H1 (cell line): ENCODE results near the gene AOPEP. TPM values are rescaled to one million over a fixed set of nuclear protein-coding genes. Genes with fewer than 3 reads are reported as not detected.

Experiments used
- CTCF ChIA-PET: fragments of 300-600 bp; sonication (Branson Sonifier 250); formaldehyde crosslinking; loops from one replicate; lab custom pipeline; 2021; ENCODE audit not compliant: partially characterized antibody; lab: Charles Lee
- POLR2A ChIA-PET: fragments of 300-600 bp; sonication (Branson Sonifier 250); formaldehyde crosslinking; loops from one replicate; lab custom pipeline; 2021; ENCODE audit warnings: inconsistent platforms; ENCODE audit not compliant: partially characterized antibody; lab: Charles Lee
- DNase-seq, 2 experiments: peaks; one replicate each; pipeline versions ENCODE4 v3.0.0 to v3.0.0-alpha.2; 2010 to 2022; ENCODE audit warnings: low spot score in 2 of 2, low read depth in 1 of 2, mixed read lengths in 1 of 2
- FAIRE-seq: peaks from 2 replicates; lab custom pipeline; 2011; peaks lifted over from hg19 to GRCh38; lab: Jason Lieb, UNC
- H2AFZ ChIP-seq: 2 replicates; pipeline ENCODE4 v1.8.1; 2012; ENCODE audit warnings: low read length, inconsistent platforms
- H2AK5ac ChIP-seq: 2 replicates; pipeline ENCODE4 v1.6.1; 2013; ENCODE audit warnings: low read depth, low read length
- H2BK120ac ChIP-seq: replicated peaks from 2 replicates; pipeline ENCODE3; 2013; ENCODE audit warnings: low read depth, low read length, inconsistent platforms
- H2BK12ac ChIP-seq: 2 replicates; pipeline ENCODE4 v1.6.1; 2013; ENCODE audit warnings: low read depth, low read length
- H2BK15ac ChIP-seq: 2 replicates; pipeline ENCODE4 v1.6.1; 2013; ENCODE audit warnings: low read length
- H2BK20ac ChIP-seq: 2 replicates; pipeline ENCODE4 v1.6.1; 2013; ENCODE audit warnings: low read length
- H2BK5ac ChIP-seq: 2 replicates; pipeline ENCODE4 v1.6.1; 2013; ENCODE audit warnings: low read depth, low read length
- H3K14ac ChIP-seq: 2 replicates; pipeline ENCODE4 v1.6.1; 2013; ENCODE audit warnings: inconsistent platforms; ENCODE audit not compliant: insufficient read length
- H3K18ac ChIP-seq: 2 replicates; pipeline ENCODE4 v1.6.1; 2013; ENCODE audit warnings: low read length; ENCODE audit errors: extremely low read depth
- H3K23ac ChIP-seq: 2 replicates; pipeline ENCODE4 v1.6.1; 2013; ENCODE audit warnings: inconsistent platforms; ENCODE audit not compliant: insufficient read length
- H3K23me2 ChIP-seq: 2 replicates; pipeline ENCODE4 v1.6.1; 2013; ENCODE audit warnings: low read depth, low read length
- H3K27ac ChIP-seq: 2 replicates; pipeline ENCODE4 v1.6.1; 2011; ENCODE audit warnings: low read depth, low read length, inconsistent platforms
- H3K27me3 ChIP-seq, 4 experiments: replicated peaks in 1 of 4; 1 replicate in 1 of 4; 2 replicates in 3 of 4; pipeline versions ENCODE4 v1.6.1 to v1.8.1; 2011 to 2013; ENCODE audit warnings: low read length in 3 of 4, mild to moderate bottlenecking in 3 of 4, inconsistent platforms in 2 of 4, mixed read lengths in 2 of 4, moderate library complexity in 1 of 4; ENCODE audit not compliant: control insufficient read depth in 3 of 4, insufficient read depth in 3 of 4; ENCODE audit errors: extremely low read depth in 1 of 4
- H3K36me3 ChIP-seq, 4 experiments: 2 replicates each; pipeline versions ENCODE4 v1.6.1 to v1.8.1; 2011 to 2013; ENCODE audit warnings: mild to moderate bottlenecking in 4 of 4, low read length in 3 of 4, moderate library complexity in 2 of 4, control low read depth in 1 of 4, inconsistent platforms in 1 of 4; ENCODE audit not compliant: insufficient read depth in 4 of 4, control insufficient read depth in 2 of 4
- H3K4ac ChIP-seq: replicated peaks from 2 replicates; pipeline ENCODE3; 2013; ENCODE audit warnings: low read length, low read depth, mixed read lengths, inconsistent platforms; ENCODE audit not compliant: insufficient read length
- H3K4me1 ChIP-seq, 4 experiments: replicated peaks in 1 of 4; 1 replicate in 1 of 4; 2 replicates in 3 of 4; pipeline versions ENCODE4 v1.6.1 to v1.8.1; 2011 to 2013; ENCODE audit warnings: low read length in 3 of 4, inconsistent platforms in 2 of 4, mixed read lengths in 1 of 4; ENCODE audit not compliant: insufficient read depth in 4 of 4, control insufficient read depth in 3 of 4
- H3K4me2 ChIP-seq, 2 experiments: 2 replicates each; pipeline versions ENCODE4 v1.6.1 to v1.8.1; 2011 to 2013; ENCODE audit warnings: low read depth in 2 of 2, low read length in 2 of 2, control low read depth in 1 of 2, inconsistent platforms in 1 of 2, mild to moderate bottlenecking in 1 of 2; ENCODE audit not compliant: insufficient read depth in 1 of 2
- H3K4me3 ChIP-seq, 4 experiments: fragments of 200-600, 300-600 bp in 1 of 4; sonication (generic), shearing (Covaris generic), sonication (Bioruptor Twin) in 1 of 4; 2 replicates each; pipeline versions ENCODE4 v1.5.1 to v1.8.1; 2011 to 2016; ENCODE audit warnings: low read length in 4 of 4, low read depth in 3 of 4, control low read depth in 2 of 4, inconsistent platforms in 2 of 4, mild to moderate bottlenecking in 2 of 4, mixed read lengths in 1 of 4, moderate library complexity in 1 of 4; ENCODE audit not compliant: insufficient read depth in 2 of 4; ENCODE audit errors: extremely low read depth in 1 of 4
- H3K56ac ChIP-seq: replicated peaks from 2 replicates; pipeline ENCODE3; 2013; ENCODE audit warnings: low read depth, mild to moderate bottlenecking, mixed read lengths, low read length, inconsistent platforms; ENCODE audit not compliant: insufficient read length
- H3K79me1 ChIP-seq: 2 replicates; pipeline ENCODE4 v1.6.1; 2013; ENCODE audit warnings: low read depth, low read length, control low read depth
- H3K79me2 ChIP-seq, 2 experiments: 2 replicates each; pipeline versions ENCODE4 v1.6.1 to v1.8.1; 2012 to 2013; ENCODE audit warnings: low read length in 2 of 2, mild to moderate bottlenecking in 2 of 2, inconsistent platforms in 1 of 2; ENCODE audit not compliant: insufficient read depth in 2 of 2, control insufficient read depth in 1 of 2
- H3K9ac ChIP-seq, 4 experiments: replicated peaks in 1 of 4; 1 replicate in 1 of 4; 2 replicates in 3 of 4; pipeline versions ENCODE4 v1.6.1 to v1.8.1; 2011 to 2013; ENCODE audit warnings: low read depth in 3 of 4, low read length in 3 of 4, control low read depth in 2 of 4, mild to moderate bottlenecking in 2 of 4, moderate library complexity in 2 of 4, inconsistent platforms in 1 of 4; ENCODE audit errors: extremely low read depth in 1 of 4
- H3K9me3 ChIP-seq, 2 experiments: 2 replicates each; pipeline versions ENCODE4 v1.6.1 to v1.8.1; 2012 to 2013; ENCODE audit warnings: mild to moderate bottlenecking in 2 of 2, moderate library complexity in 2 of 2, control low read depth in 1 of 2, inconsistent platforms in 1 of 2, low read depth in 1 of 2, low read length in 1 of 2, mixed read lengths in 1 of 2; ENCODE audit not compliant: insufficient read depth in 2 of 2
- H4K20me1 ChIP-seq, 2 experiments: replicated peaks in 1 of 2; 2 replicates each; pipeline versions ENCODE3 to v1.8.1; 2011 to 2013; ENCODE audit warnings: inconsistent platforms in 2 of 2, low read length in 2 of 2, mild to moderate bottlenecking in 1 of 2; ENCODE audit not compliant: insufficient read depth in 2 of 2, control insufficient read depth in 1 of 2
- H4K5ac ChIP-seq: 2 replicates; pipeline ENCODE4 v1.6.1; 2013; ENCODE audit warnings: low read length, low read depth, mixed read lengths, inconsistent platforms; ENCODE audit not compliant: insufficient read length
- H4K8ac ChIP-seq: 2 replicates; pipeline ENCODE4 v1.8.0; 2013; ENCODE audit warnings: mild to moderate bottlenecking, moderate library complexity, low read length, inconsistent platforms; ENCODE audit not compliant: insufficient read depth; ENCODE audit errors: extremely low read depth
- H4K91ac ChIP-seq: replicated peaks from 2 replicates; pipeline ENCODE3; 2013; ENCODE audit warnings: low read length, mixed read lengths, inconsistent platforms; ENCODE audit not compliant: insufficient read length
- WGBS, 2 experiments: shearing (Covaris generic) in 1 of 2; methylation state at CpG; one replicate each; pipeline versions ENCODE4 v1.1.6 to v1.1.7; 2013 to 2015; ENCODE audit warnings: low lambda C conversion rate in 2 of 2, mixed read lengths in 2 of 2, inconsistent platforms in 1 of 2, low coverage in 1 of 2, missing lambda C conversion rate in 1 of 2; ENCODE audit not compliant: insufficient replicate concordance in 2 of 2, insufficient coverage in 1 of 2, insufficient read length in 1 of 2; ENCODE audit errors: extremely low coverage in 1 of 2, missing lambda C conversion rate in 1 of 2; 5-methylcytosine and 5-hydroxymethylcytosine counted together
- polyA plus RNA-seq, 7 experiments: library from polyadenylated mRNA; depleted of rRNA in 3 of 7; stranded (reverse) in 5 of 7; unstranded in 2 of 7; fragments of >200 nt in 5 of 7; fragments of 200-250 nt in 2 of 7; gene quantifications; 1 replicate in 5 of 7; 2 replicates in 1 of 7; 4 replicates in 1 of 7; pipeline versions ENCODE4 v1.2.1 to v1.2.3, GENCODE V29; 2011 to 2013; ENCODE audit warnings: missing spikeins in 2 of 7, mixed read lengths in 2 of 7
- total RNA-seq: library from RNA; stranded (reverse); fragmentation: NEBNext Ultra II Directional; extraction: Animal tissue kit (Norgen Biotek cat#: 25700); gene quantifications from 2 replicates; pipeline ENCODE4 v1.2.1, GENCODE V29; 2021

AOPEP gene
- total and polyA plus RNA-seq, 2 of the 8 experiments (the other 6 are each of a cell fraction or from before 2014, with no cell fraction given), result 6.1 to 14.3 TPM

DNA sequence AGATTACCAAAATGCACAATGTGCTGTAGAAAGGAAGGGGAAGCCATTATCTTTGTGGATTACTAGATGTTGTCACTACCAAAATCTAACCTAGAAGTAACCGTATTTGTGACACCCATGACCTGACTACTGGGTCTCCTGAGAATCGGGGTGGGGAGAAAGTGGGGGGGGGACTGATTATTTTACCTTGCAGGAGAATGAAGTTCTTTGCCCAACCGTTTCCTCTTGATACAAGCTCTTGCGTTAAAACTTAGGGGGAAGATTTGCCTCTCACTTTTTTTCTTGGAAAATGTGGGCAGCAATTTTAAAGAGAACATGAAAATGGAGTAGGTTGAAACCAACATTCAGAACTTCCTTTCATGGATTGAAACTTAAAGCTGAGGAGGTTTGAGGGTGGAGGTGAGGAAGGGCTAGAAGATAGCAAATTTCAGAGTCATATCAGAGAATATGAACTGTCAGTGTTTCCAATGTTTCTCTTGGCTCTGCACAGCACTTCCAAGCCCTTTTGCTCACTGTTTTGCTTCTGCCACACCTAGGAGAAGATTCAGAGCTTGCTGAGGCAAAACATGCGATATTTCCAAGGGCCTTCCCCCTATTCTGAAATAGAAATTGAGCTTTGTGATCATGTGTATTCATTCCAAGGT lies 280.8 kb downstream of the AOPEP start:
- peaks cover 0 to 3% (median 0%) of the 10 kb centered on the region in 4 experiments; a peak in 1 of 7 replicates for H3K4me1 ChIP-seq
- no peak overlapping the region for H3K18ac ChIP-seq
- no peak for FAIRE-seq
- 93% methylated on average over 4 of the region's 5 CpGs; no CpG with 5 or more reads in 1 of the 2 experiments for WGBS, 2 experiments
- no peak overlapping the region for H2BK120ac ChIP-seq
- H3K4me2 ChIP-seq, result no peak overlapping the region
- no peak overlapping the region for H4K8ac ChIP-seq
- H4K5ac ChIP-seq, result no peak overlapping the region
- DNase-seq, result no peak
- H3K27ac ChIP-seq, result no peak overlapping the region
- H2BK5ac ChIP-seq, result no peak overlapping the region
- CTCF ChIA-PET, result interaction anchor here (0.6 to 2.4 kb wide), 5 partner anchors 23 to 225 kb away, joined by 3 to 7 read pairs (median 3); no protein-coding TSS in a partner anchor
- H2BK15ac ChIP-seq, result no peak overlapping the region
- H3K36me3 ChIP-seq, result no peaks in the 10 kb centered on the region
- H2BK12ac ChIP-seq, result no peak overlapping the region
- no peak overlapping the region for H3K56ac ChIP-seq
- POLR2A ChIA-PET, result interaction anchor here (1.3 to 1.4 kb wide), 2 partner anchors 12 kb away, joined by 3 to 4 read pairs; no protein-coding TSS in a partner anchor
- H3K4ac ChIP-seq, result no peak overlapping the region
- no peak overlapping the region for H4K91ac ChIP-seq
- H3K79me2 ChIP-seq, result no peaks in the 10 kb centered on the region
- H3K14ac ChIP-seq, result no peak overlapping the region
- no peak overlapping the region for H3K9ac ChIP-seq
- no peak overlapping the region for H3K4me3 ChIP-seq
- H3K23ac ChIP-seq, result no peak overlapping the region
- H2AK5ac ChIP-seq, result no peak overlapping the region
- no peak overlapping the region for H2AFZ ChIP-seq
- H2BK20ac ChIP-seq, result no peak overlapping the region
- H3K79me1 ChIP-seq, result no peaks in the 10 kb centered on the region
- no peaks in the 10 kb centered on the region; a peak in 1 of 4 replicates for H3K9me3 ChIP-seq
- peaks cover 2% of the 10 kb centered on the region in 2 experiments for H4K20me1 ChIP-seq
- H3K27me3 ChIP-seq, result peaks cover 2 to 17% (median 13%) of the 10 kb centered on the region in 4 experiments
- peaks cover 3% of the 10 kb centered on the region; the same call in 1 of the 2 replicates for H3K23me2 ChIP-seq
